DND-41 (cell line): ENCODE results near the gene S1PR4.

Experiments used
- CTCF ChIP-seq: IDR thresholded peaks from 2 replicates; pipeline ENCODE4 v1.5.1; 2012; ENCODE audit warnings: borderline replicate concordance, low read length, moderate library complexity, mild to moderate bottlenecking; ENCODE audit not compliant: poor library complexity, severe bottlenecking; ENCODE audit errors: extremely low read depth
- EZH2 ChIP-seq: IDR thresholded peaks from 3 replicates; pipeline ENCODE4 v1.6.1; 2012; ENCODE audit warnings: borderline replicate concordance, low read depth, mild to moderate bottlenecking, moderate library complexity, low read length, inconsistent platforms; ENCODE audit not compliant: severe bottlenecking

DNA sequence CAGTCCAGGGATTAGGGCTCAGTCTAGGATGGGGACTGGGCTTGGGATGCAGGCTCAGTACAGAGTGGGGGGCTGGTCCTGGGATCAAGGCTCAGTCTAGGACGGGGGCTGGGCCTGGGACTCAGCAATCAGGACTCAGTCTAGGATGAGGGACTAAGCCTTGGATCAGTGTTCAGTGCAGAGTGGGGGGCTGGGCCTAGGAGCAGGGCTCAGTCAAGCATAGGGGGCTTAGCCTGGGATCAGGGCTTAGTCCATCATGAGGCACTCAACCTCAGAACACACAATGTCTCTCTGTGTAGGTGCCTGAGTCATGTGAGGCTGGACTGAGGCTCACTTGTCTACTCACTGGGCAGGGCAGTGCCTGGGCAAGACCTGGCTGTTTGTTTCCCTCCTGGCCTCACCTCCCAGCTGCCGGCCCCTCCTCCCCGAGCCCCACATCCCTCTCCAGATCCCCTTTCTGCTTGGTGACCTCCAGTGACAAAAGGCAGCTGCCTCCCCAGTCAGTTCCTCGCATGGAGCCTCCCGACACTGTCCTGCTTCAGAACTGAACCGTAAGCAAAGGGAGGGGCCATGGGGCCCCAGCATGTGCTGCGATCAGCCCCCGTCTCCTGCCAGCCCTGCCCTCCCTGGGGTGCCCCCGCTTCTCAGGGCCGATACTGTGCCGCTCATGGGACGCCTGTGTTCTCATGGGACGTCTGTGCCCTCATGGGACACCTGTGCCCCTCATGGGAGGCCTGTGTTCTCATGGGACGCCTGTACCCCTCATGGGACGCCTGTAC, 6.5 kb upstream of the S1PR4 start:
- TF ChIP-seq CTCF: no peak
- TF ChIP-seq EZH2: no peak
